GM23338 (cell line): Measurements from ENCODE around the gene ISLR2.
A peak's percentile ranks its signal among the peaks of the same experiment; 100 is the strongest.

Experiments
- CREB1 ChIP-seq: fragments of 250-450 bp; sonication (Bioruptor Pico); IDR thresholded peaks from 2 replicates; pipeline ENCODE4 v1.5.0; 2020; ENCODE audit warnings: low read depth, mild to moderate bottlenecking, moderate library complexity
- CTCF ChIP-seq, 2 experiments: fragments of 200-600 bp in 1 of 2; sonication (generic) in 1 of 2; conservative IDR thresholded peaks; 2 replicates each; pipeline versions ENCODE4 v1.5.1 to v1.6.1; 2016 to 2017; ENCODE audit warnings: antibody characterized with exemption in 2 of 2, low read depth in 2 of 2, mild to moderate bottlenecking in 2 of 2, moderate library complexity in 1 of 2
- ETS1 ChIP-seq: IDR thresholded peaks from 2 replicates; pipeline ENCODE4 v1.6.1; 2016; ENCODE audit warnings: antibody characterized with exemption
- EZH2 ChIP-seq: fragments of 200-600 bp; sonication (generic); IDR thresholded peaks from one replicate; pipeline ENCODE4 v1.8.0; 2017; ENCODE audit warnings: antibody characterized with exemption, mild to moderate bottlenecking, low read depth; ENCODE audit not compliant: unreplicated experiment
- NANOG ChIP-seq: IDR thresholded peaks from 2 replicates; pipeline ENCODE4 v1.6.1; 2016; ENCODE audit warnings: antibody characterized with exemption, borderline replicate concordance
- POLR2AphosphoS5 ChIP-seq: IDR thresholded peaks from 2 replicates; pipeline ENCODE4 v1.6.1; 2016; ENCODE audit warnings: antibody characterized with exemption, low read depth
- REST ChIP-seq: IDR thresholded peaks from one replicate; pipeline ENCODE4 v1.6.1; 2018; ENCODE audit warnings: antibody characterized with exemption; ENCODE audit not compliant: unreplicated experiment
- ZNF114 ChIP-seq: fragments of 250-450 bp; sonication (Bioruptor Pico); IDR thresholded peaks from 2 replicates; pipeline ENCODE4 v1.5.0; 2020; ENCODE audit warnings: mild to moderate bottlenecking, moderate library complexity
- ZNF462 ChIP-seq: fragments of 250-450 bp; sonication (Bioruptor Pico); IDR thresholded peaks from 2 replicates; pipeline ENCODE4 v1.5.0; 2020; ENCODE audit warnings: mild to moderate bottlenecking, moderate library complexity

- TF ChIP-seq CTCF (conservative IDR thresholded peaks at IDR 0.05; ENCODE audit: low read depth in 2 of 2) (no peak), EZH2 (peak; percentile 89), CREB1 (CRISPR knock-in tag) (no peak), ZNF114 (CRISPR knock-in tag) (no peak), REST (no peak), POLR2AphosphoS5 (no peak), ZNF462 (CRISPR knock-in tag) (no peak), NANOG (no peak), ETS1 (no peak)
These were observed 3.5 kb downstream of the ISLR2 start for GRCh38 chr15:74133694-74134386.
